SIG-M5 treated with dmso at 0.1 percent for 504 hours (cell line): Measurements from ENCODE around the gene CEP63.
"Not testable (repeated sequence)": the region's sequence is repeated elsewhere in the genome, so short reads cannot be mapped to it uniquely, and the experiment has no call there.

Experiments used
- DNase-seq: peaks from one replicate; lab custom pipeline; 2025; ENCODE audit not compliant: unreplicated experiment; lab: John Stamatoyannopoulos, UW

CEP63 gene

DNA sequence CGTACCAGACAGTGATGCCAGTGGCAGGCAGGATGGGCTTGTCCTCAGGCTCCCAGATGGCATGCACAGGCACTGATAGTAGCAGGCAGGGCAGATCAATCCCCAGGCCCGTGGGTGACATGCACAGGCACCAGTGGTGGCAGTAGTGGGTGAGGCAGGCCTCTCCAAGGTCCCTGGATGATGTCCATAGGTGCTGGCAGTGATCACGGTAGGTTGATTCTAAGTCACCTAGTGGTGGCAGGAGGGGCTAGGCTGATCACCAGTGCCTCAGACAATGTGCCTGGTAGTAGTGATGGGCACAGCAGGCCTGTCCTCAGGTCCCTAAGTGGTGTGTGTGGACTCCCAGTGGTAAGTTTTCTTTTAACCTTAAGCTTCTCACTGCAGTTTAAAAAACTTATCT lies 19.6 kb downstream of the CEP63 start:
- DNase-seq: no peak

DNA sequence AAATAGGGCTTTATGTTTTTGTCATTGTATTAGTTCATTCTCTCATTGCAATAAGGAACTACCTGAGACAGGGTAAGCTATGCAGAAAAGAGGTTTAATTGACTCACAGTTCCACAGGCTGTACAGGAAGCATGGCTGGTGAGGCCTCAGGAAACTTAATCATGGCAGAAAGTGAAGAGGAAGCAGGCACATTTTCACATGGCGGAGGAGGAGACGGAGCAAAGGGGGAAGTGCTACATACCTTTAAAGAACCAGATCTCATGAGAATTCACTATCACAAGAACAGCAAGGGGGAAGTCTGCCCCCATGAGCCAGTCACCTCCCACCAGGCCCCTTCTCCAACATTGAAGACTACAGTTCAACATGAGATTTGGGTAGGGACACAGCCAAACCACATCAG lies 25.6 kb downstream of the CEP63 start:
- no peak for DNase-seq

DNA sequence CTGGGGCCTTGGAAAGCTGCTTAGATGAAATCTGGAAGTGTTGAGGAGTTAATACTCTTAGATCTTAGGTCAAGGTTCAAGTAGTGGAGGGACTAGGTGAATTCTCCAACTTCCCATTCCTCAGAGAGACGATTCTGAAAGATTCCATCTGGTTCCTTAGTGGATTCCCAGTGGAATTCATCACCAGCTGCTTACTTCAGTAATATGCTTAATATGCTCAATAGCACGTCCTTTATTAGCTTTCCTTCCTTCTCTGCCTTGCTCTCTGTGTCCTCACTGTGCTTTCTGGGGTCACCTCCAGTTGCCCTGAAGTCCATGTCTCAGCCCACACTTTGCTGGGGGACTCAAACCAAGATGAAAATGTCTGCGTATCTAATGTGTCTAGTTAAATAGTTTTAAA lies 31.0 kb downstream of the CEP63 start:
- DNase-seq: no peak

DNA sequence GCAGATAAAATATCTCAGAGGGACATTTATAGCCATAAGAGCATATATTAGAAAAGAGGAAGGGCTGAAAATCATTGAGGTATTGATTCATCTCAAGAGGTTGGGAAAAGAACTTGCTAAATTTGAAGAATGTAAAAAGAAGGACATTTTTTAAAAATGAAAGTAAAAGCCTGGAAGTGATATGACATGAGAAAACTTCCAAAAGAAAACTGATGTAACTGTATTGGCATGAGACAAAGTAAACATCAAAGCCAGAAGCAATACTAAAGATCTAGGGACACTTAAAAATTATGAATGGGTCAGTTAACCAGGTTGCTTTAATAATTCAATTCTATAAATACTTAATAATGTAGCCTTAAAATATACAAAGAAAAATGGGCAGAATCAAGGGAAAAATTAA lies 31.9 kb downstream of the CEP63 start:
- DNase-seq: peak; percentile 17

DNA sequence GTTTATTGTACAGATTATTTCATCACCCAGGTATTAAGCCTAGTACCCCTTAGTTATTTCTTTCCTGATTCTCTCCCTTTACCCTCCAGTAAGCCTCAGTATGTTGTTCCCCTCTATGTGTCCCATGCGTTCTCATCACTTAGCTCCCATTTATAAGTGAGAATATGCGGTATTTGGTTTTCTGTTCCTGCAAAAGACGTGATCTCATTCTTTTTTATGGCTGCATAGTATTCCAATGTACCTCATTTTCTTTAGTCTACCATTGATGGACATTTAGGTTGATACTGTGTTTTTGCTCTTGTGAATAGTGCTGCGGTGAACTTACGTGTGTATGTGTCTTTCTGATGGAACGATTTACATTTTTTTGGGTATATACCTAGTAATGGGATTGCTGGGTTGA lies 36.7 kb downstream of the CEP63 start:
- DNase-seq: no peak

DNA sequence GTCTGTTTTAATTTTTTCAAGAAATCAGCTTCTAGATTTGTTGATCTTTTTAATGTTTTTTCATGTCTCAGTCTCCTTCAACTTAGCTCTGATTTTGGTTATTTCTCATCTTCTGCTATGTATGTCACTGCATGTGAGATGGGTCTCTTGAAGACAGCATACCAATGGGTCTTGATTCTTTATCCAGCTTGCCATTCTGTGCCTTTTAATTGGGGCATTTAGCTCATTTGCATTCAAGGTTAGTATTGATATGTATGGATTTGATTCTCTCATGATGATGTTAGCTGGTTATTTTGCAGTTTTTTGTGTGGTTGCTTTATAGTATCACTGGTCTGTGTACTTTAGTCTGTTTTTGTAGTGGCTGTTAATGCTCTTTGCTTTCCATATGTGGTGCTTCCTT lies 39.4 kb downstream of the CEP63 start:
- DNase-seq: no peak

DNA sequence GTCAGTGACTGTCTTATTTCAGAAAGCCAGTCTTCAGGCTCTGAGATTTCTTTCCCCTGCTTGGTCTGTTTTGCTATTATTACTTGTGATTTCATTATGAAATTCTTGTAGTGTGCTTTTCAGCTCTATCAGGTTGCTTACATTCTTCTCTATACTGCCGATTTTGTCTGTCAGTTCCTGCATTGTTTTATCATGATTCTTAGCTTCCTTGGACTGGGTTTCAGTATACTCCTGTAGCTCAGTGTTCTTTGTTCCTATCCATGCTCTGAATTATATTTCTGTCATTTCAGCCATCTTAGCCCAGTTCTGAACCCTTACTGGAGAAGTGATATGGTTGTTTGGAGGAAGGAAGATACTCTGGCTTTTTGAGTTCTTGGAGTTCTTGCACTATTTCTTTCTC lies 40.5 kb downstream of the CEP63 start:
- DNase-seq: no peak

DNA sequence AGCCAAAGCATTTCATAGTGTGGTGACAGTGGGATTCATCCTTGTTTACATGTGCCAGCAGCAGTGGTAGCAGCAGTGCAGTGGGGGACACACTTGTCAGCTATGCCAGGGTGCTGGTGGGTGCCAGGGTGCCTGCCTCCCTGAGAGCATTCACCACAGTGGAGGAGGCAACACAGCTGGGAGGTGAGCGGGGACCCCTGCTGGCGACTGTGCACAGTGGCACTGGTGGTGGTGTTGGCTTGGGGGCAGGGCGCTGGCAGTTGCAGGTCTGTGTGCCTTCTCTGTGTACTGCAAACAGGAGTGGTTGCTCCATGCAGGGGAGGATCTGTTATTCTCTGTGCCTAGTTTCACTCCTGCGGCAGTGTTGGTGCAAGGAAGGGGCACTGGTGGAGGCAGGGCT lies 41.2 kb downstream of the CEP63 start:
- no peak for DNase-seq

DNA sequence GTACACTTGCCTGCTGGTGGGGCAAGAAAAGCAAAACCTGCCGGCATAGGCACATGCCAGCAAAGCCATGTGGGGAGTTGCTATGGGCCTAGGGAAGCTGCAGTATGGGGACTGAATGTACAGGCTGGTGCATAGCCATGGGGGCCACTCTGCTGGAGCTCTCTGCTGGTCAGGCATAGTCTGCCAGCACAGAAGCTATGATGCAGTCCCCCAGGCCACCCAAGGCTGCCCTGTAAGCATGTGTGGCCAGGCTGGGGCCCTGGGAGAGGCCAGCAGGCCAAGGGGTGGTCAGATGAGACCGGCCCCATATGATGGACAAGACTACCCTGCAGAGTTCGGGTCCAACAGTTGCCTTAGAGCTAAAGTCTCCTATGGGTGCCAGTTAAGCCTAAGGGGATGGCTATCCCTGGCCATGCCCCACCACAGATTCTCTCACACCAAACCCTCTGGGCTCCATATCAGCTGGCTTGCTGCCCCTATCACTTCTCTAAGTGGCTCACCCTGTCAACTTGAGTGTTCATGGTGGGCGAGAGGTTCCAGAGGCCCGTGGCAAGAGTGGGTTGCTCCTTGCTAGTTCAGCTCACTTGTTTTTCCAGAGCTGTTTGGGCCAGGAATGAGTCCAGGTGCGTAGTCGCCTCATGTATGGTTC lies 41.8 kb downstream of the CEP63 start:
- DNase-seq: no peak

DNA sequence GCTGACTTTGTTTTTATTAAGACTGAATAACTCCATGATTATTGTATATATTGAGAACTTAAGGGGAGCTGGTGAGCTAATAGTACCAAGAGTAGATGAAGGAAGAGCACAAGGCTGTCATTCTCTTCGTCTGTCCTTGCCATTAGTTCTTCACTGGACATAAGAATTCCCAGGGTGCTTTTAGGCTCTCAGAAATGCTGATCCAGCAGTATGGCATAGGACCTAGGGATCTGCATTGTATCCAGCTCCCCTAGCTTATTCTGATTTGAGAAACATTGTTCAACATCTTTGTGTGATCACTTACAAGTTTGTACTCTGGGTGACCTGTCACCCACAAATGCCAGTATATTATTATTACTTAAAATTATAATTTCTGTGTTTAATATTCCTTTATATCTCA lies 47.6 kb downstream of the CEP63 start:
- DNase-seq: no peak

DNA sequence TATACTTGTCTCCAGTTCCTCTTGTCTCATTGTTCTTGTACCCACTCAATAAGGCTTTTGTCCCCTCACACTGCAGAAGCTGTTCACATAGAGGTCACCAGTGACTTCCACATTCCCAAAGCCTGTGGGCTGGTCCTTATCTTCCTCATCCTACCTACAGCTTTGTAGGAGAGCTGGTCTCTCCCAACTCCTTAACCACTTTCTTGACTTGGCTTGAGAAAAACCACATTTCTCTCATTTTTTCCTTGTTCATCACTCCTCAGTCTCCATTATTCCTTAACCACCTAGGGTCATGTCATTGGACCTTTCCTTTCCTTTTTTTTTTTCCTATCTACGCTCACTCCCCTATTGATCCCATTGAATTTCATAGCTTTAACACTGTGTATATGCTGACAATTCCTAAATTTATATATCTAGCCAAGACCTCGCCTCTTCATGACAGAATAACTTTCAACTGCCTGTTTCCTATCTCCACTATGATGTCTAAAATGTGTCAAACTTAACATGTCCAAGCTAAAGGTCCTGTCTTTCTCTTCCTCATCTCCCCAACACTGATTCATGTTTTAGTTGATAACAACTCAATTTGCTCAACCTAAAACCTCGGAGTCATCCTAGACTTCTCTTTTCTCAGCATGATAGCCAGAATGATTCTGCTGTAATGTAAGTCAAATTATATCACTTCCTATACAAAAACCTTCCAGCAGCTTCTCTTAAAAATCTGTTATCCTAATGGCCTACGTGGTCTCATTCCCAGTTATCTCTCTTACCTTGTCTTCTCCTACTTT lies 49.5 kb downstream of the CEP63 start:
- DNase-seq: peak; percentile 19

DNA sequence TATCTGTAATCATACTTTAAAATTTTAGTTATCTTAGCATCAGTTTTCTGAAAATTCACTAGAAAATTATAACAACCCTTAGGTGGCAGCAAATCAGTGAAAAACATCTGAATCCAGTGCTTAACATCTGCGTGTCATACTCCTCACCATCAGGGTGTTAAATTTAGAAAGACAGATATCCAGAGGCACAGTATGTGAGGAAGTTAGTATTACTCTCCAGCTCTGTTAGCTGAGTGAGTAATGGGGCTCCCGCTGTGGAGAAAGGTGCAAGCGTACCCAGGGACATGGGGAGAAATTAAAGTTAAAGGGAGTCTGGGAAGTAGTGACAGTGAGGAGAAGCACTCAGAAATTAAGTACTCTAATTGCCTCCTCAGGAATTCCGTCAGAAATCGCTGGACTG lies 50.9 kb downstream of the CEP63 start:
- DNase-seq: peak; percentile 17

DNA sequence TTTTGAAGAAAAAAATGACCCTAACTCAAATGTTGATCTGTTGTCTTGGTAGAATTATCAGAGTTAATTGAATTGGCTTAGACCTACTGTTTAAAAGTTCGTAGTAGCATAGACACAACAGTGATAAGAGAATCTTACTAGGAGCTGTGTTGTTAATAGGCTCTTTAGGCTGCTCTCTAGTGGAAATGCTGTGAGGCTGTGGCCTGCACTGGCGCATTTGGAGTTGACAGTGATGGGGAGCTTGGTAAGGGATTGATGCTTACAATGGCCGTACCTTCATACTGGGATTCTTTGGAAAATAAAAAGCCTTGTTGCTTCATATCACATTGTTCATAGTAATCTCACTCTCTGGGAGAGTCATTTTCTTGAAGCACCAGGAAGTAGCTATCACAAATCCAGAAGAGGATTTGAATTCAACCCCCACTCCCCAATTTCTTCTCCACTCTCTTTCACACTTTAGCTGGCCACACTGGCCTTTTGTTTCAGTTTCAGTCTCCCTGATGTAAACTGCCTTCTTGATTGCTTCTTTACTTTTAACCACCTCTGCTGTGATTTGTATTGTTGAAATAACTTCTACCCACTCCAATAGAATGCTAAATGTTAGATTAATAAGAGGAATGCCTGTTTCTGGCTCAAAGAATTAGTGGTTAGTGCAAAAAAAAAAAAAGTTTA lies 56.6 kb downstream of the CEP63 start:
- no peak for DNase-seq

DNA sequence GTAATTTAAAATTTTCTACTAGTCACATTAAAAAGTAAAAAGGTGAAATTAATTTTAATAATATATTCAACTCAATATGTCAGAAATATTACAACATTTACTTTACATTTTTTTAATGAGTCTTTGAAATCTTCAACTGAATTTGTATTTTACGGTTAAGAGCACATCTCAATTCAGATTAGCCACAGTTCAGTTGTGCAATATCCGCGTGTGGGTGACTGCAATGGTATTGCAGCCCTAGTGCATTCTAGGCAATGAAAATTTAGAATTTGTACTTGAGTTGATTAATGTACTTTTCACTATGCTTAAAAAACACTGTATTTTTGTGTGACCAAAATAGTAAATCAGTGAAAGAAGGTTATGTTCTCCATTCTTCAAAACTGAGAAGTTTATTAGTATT lies 57.3 kb downstream of the CEP63 start:
- peak; percentile 77 for DNase-seq

DNA sequence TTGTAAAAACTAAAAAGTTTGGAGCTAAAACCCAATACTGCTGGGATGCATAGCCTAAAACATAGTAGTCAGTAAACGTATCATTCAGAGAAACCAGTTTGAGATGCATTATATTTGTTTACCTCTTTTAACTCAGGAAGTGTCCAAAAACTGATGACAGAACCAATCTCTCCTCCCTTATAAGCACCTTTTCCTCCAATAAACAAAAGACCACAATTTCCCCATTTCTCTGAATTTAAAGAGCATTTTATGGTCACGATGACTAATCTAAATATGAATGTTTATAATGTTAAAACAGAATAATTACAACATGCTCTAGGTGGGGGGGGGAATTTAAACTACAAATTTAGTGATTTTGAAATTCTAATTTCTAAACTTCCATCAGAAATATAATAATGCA lies 58.5 kb downstream of the CEP63 start:
- peak; percentile 60 for DNase-seq

DNA sequence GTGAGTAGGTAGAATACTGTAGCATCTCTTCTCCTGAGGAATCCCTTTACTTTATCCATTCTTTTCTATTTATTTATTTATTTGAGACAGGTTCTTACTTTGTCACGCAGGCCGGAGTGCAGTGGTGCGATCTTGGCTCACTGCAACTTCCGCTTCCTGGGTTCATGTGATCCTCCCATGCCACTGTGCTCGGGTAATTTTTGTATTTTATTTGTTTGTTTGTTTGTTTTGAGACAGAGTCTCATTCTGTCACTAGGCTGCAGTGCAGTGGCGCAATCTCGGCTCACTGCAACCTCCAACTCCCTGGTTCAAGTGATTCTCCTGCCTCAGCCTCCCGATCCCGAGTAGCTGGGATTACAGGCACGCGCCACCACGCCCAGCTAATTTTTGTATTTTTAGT lies 58.9 kb downstream of the CEP63 start:
- not testable (repeated sequence) for DNase-seq

DNA sequence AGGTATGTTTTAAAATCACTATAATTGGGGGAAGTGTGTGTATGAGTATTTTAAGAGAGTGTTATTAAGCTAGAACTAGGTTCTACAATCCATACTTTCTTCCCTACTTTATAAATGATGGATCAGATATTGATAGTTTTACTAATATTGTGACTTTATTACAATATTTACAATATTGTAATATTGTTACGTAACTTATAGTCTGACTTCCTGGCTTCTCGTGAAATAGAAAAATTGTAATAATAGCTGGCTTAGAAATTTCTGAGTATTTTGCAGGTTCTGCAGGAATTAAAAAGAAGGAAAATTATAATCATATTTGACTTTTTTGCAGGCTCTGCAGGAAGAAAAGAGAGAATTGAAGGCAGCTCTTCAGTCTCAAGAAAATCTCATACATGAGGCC lies 60.0 kb downstream of the CEP63 start:
- DNase-seq: no peak

DNA sequence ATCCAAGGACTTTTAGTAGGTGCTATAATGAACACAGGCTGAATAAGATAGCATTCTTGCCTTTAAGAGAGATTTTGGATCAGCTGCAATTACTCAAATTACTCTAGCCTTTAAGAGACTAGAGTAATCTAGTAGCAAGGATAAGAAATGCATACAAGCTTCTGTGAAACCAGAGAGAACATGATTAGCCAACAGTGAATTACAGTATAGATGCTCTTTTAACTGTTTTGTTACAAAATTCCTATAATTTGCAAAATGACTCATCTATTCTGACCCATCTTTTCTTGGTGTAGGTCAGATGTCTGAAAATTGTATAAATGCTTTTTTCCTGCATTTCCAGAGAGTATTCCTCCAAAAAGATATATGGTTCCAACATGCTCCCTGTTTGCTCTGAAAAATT lies 66.9 kb downstream of the CEP63 start:
- no peak for DNase-seq

DNA sequence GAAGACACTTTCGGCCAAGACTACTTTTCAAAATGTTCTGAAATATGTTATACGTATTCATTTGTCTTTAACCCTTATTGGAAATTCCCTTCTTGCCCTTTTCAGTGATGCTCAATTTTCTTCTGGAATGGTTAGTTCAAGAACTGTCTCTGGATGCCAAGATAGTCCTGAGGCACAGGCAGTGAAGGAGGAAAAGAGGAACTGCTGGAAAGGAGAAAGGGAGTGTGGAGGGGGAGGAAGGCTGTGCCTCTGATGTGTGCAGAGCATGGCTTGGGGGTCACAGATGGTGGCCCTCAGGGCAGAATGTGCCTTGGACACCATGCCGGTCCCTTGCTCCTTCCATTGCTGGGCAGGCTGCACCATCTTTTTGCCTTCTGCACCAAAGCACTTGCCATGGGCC lies 73.7 kb downstream of the CEP63 start:
- no peak for DNase-seq

DNA sequence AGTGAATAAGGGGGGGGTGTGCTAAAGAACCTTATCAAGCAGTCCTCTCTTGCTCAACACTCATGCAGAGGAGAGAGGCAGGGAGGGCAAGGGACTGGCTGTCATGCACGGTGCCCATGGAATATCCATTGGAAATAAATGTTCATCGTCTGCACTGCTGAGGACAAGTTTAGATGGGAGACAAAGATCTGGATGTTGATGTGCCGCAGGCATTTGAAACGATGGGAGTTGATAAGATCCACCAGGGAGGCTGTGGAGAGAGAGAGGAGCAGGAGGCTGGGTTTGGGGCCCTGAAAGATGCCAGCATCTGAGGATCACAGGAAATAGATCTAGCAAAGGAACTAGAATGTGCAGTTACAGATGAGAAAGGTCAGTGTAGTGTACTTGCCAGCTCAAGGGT lies 76.2 kb downstream of the CEP63 start:
- DNase-seq: no peak

DNA sequence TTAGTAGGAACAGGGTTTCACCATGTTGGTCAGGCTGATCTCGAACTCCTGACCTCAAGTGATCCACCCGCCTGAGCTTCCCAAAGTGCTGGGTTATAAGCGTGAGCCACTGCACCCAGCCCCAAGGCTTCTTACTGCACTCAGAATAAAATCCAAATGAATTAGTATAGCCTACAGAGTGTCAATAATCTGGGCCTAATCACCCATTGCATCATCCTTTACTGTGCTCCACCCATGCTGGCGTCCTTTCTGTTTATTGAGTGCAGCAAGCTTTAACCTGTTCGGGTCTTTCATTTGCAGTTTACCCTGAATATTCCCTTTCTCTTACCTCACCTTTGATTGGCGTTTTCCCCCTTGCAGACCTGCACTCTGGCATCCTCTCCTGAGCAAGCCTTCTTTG lies 77.7 kb downstream of the CEP63 start:
- no peak for DNase-seq

DNA sequence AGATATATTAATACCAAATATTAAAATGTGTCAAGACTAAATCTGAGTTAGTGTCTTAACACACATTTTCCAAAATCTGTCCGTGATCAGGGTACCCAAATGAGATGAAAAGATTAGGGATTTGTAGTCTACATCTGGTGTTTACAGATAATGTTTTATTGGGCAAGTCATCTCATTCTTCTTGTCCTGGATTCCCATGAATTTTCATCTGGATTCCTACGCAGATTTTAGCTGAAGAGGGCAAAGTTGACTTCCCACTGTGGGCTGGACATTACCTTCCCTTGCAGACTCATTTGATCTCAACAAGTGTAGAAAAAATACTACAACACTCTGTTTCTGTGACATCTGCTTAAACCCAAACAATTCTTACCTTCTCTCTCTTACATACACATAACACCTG lies 79.1 kb downstream of the CEP63 start:
- DNase-seq: no peak
